Lung (tissue), 12 donors: ENCODE data around the gene MEGF10. TPM values are rescaled to one million over a fixed set of nuclear protein-coding genes. Genes with fewer than 3 reads are reported as not detected.

Experiments used
- ATAC-seq: fragments of 200-7000 bp; cut with Tn5 transposase; one replicate; pipeline ENCODE4 v1.9.1; 2020; ENCODE audit warnings: moderate number of reproducible peaks; ENCODE audit not compliant: insufficient read depth, low FRiP score
- DNase-seq, 3 donors: peaks; one replicate each; pipeline ENCODE4 v3.0.0-alpha.2; 2013 to 2017
- H3K27ac ChIP-seq, 2 donors: one replicate each; pipeline ENCODE4 v1.5.1; 2013; ENCODE audit warnings: mild to moderate bottlenecking in 2 of 2, moderate library complexity in 2 of 2, control low read depth in 1 of 2, inconsistent platforms in 1 of 2, low read depth in 1 of 2, low read length in 1 of 2
- H3K27me3 ChIP-seq, 3 donors: one replicate each; pipeline ENCODE4 v1.5.1; 2013; ENCODE audit warnings: low read length in 2 of 3; ENCODE audit not compliant: control insufficient read depth in 3 of 3, insufficient read depth in 3 of 3
- H3K36me3 ChIP-seq, 4 donors: one replicate each; pipeline ENCODE4 v1.5.1; 2013; ENCODE audit warnings: low read length in 4 of 4, mild to moderate bottlenecking in 1 of 4, moderate library complexity in 1 of 4; ENCODE audit not compliant: control insufficient read depth in 4 of 4, insufficient read depth in 4 of 4
- H3K4me1 ChIP-seq, 5 donors: one replicate each; pipeline ENCODE4 v1.5.1; 2013; ENCODE audit warnings: low read length in 5 of 5, mild to moderate bottlenecking in 2 of 5, moderate library complexity in 1 of 5; ENCODE audit not compliant: control insufficient read depth in 5 of 5, insufficient read depth in 5 of 5
- H3K4me3 ChIP-seq: one replicate; pipeline ENCODE4 v1.5.1; 2013; ENCODE audit warnings: mild to moderate bottlenecking, control low read depth, moderate library complexity
- H3K9ac ChIP-seq, 2 donors: one replicate each; pipeline ENCODE4 v1.5.1; 2013; ENCODE audit warnings: low read length in 2 of 2, control low read depth in 1 of 2; ENCODE audit not compliant: insufficient read depth in 1 of 2
- H3K9me3 ChIP-seq, 4 donors: one replicate each; pipeline ENCODE4 v1.5.1; 2013; ENCODE audit warnings: low read length in 3 of 4, mild to moderate bottlenecking in 1 of 4, moderate library complexity in 1 of 4; ENCODE audit not compliant: control insufficient read depth in 4 of 4, insufficient read depth in 3 of 4
- CTCF ChIP-seq: IDR thresholded peaks from 2 replicates; pipeline ENCODE4 v1.5.1; 2012; ENCODE audit warnings: mild to moderate bottlenecking; ENCODE audit errors: control extremely low read depth, extremely low read depth
- WGBS, 2 donors: extraction: QIAGEN DNeasy Blood & Tissue Kit; methylation state at CpG; one replicate each; pipeline ENCODE4 v1.1.7; 2013; 5-methylcytosine and 5-hydroxymethylcytosine counted together
- polyA plus RNA-seq, 2 donors: library from polyadenylated mRNA; stranded (reverse); fragments of 200-250 nt; gene quantifications; one replicate each; pipeline ENCODE4 v1.2.1, GENCODE V29; 2013
- total RNA-seq, 2 donors: library from RNA; depleted of rRNA in 1 of 2; stranded (reverse); fragments of >200 nt in 1 of 2; gene quantifications; one replicate each; pipeline ENCODE4 v1.2.1, GENCODE V29; 2014 to 2021
- donor health status: control.
- donor health status: control.
- donor health status: Bipolar disorder and iron deficiency.
- donor health status: healthy.
- donor health status: DM: yes; HTN: yes; CAD: no.

MEGF10 gene
- total and polyA plus RNA-seq, 4 donors = 0.02 to 0.82 (median 0.12) TPM

- H3K36me3 ChIP-seq = no peaks in the 10 kb centered on the region
- no peaks in the 10 kb centered on the region for H3K4me1 ChIP-seq
- TF ChIP-seq CTCF = no peak
- H3K9me3 ChIP-seq = no peaks in the 10 kb centered on the region
- no peak overlapping the region for H3K9ac ChIP-seq
- no peak for ATAC-seq
- no peak for DNase-seq
- no peaks in the 10 kb centered on the region for H3K27me3 ChIP-seq
- no peak overlapping the region for H3K4me3 ChIP-seq
- no peak overlapping the region for H3K27ac ChIP-seq
- WGBS, 2 donors = 83 to 88% methylated on average over 3 of the region's 3 CpGs
Measured at GRCh38 chr5:127344931-127345330, 54.3 kb downstream of the MEGF10 start.

GRCh38 chr5:127351418-127351817, 60.8 kb downstream of the MEGF10 start:
- 85 to 88% methylated on average over 4 of the region's 4 CpGs for WGBS, 2 donors
- Histone ChIP-seq H3K9me3 (no peaks in the 10 kb centered on the region), H3K4me3 (no peak overlapping the region), H3K4me1 (no peaks in the 10 kb centered on the region), H3K27me3 (no peaks in the 10 kb centered on the region), H3K9ac (no peak overlapping the region), H3K36me3 (no peaks in the 10 kb centered on the region), H3K27ac (no peak overlapping the region)
- DNase-seq (no peak), ATAC-seq (no peak)
- no peak for TF ChIP-seq CTCF

DNA sequence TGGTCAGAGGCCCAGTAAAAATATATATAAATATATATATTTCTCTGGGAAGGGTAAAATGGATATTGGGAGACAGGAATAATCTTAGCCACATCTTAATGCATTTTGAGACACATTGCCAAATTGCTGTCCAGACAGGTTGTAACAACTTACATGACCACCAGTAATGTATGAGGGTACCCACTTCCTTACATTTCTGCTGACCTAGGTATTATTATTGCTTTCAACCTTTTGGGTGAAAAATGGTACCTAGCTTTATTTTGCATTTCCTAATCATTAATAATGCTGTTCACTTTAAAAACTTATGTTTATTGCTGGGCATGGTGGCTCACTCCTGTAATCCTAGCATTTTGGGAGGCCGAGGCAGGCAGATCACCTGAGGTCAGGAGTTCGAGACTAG, 61.5 kb downstream of the MEGF10 start:
- H3K4me3 ChIP-seq = no peak overlapping the region
- 92 to 94% methylated on average over 2 of the region's 2 CpGs for WGBS, 2 donors
- H3K9ac ChIP-seq = no peak overlapping the region
- no peaks in the 10 kb centered on the region for H3K4me1 ChIP-seq
- H3K27ac ChIP-seq = no peak overlapping the region
- no peak for TF ChIP-seq CTCF
- ATAC-seq = no peak
- H3K9me3 ChIP-seq = no peaks in the 10 kb centered on the region
- no peak for DNase-seq
- no peaks in the 10 kb centered on the region for H3K27me3 ChIP-seq
- no peaks in the 10 kb centered on the region for H3K36me3 ChIP-seq

- Histone ChIP-seq H3K27me3 (no peaks in the 10 kb centered on the region), H3K4me3 (no peak overlapping the region), H3K36me3 (no peaks in the 10 kb centered on the region), H3K27ac (no peak overlapping the region), H3K9me3 (no peaks in the 10 kb centered on the region), H3K4me1 (no peaks in the 10 kb centered on the region), H3K9ac (no peak overlapping the region)
- no peak for DNase-seq
- ATAC-seq = no peak
- no peak for TF ChIP-seq CTCF
- 89 to 93% methylated on average over 5 of the region's 5 CpGs for WGBS, 2 donors
Measured at GRCh38 chr5:127353327-127353726, 62.7 kb downstream of the MEGF10 start.
